PC-3 (cell line): ENCODE data around the gene PLXNA4.

Experiments
- CTCF ChIP-seq: fragments of 300-600 bp; sonication (generic); conservative IDR thresholded peaks from 2 replicates; pipeline ENCODE4 v1.5.1; 2017; ENCODE audit warnings: antibody characterized with exemption, low read depth, mild to moderate bottlenecking, low read length
- EZH2 ChIP-seq: fragments of 300-600 bp; sonication (generic); IDR thresholded peaks from one replicate; pipeline ENCODE4 v1.6.1; 2017; ENCODE audit warnings: antibody characterized with exemption, mild to moderate bottlenecking, low read length; ENCODE audit not compliant: unreplicated experiment

DNA sequence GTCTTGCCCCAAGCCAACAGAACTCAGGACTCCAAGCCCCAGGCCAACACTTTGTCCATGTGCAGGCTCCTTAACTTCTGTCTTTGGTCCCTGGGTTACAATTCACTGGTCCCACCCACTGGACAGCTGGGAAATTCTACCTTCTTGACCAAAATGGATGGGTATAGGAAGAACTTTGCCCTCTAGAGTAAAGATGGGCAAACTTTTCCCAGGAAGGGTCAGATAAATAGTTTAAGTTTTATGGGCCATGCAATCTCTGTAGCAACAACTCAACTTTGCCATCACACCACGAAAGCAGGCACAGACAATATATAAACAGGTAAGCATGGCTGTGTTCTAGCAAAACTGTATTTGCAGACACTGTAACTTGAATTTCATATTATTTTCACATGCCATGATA lies 147.1 kb downstream of the PLXNA4 start:
- TF ChIP-seq CTCF, result no peak
- no peak for TF ChIP-seq EZH2
